ELR (cell line): ENCODE data around the gene ZNF444.
A peak's percentile ranks its signal among the peaks of the same experiment; 100 is the strongest.
"Not testable (repeated sequence)": the region's sequence is repeated elsewhere in the genome, so short reads cannot be mapped to it uniquely, and the experiment has no call there.

ENCODE experiments used
- DNase-seq: peaks from one replicate; pipeline ENCODE4 v3.0.0-alpha.2; 2015; ENCODE audit warnings: low read depth

The ZNF444 gene

GRCh38 chr19:56147307-56147706, 6.2 kb downstream of the ZNF444 start:
- no peak for DNase-seq

- DNase-seq: no peak
Measured at GRCh38 chr19:56148096-56148495, 7.0 kb downstream of the ZNF444 start.

- DNase-seq: not testable (repeated sequence)
Measured at GRCh38 chr19:56148955-56149655, 8.0 kb downstream of the ZNF444 start.

- no peak for DNase-seq
Measured at GRCh38 chr19:56149656-56150038, 8.6 kb downstream of the ZNF444 start.

- DNase-seq: no peak
Measured at GRCh38 chr19:56150358-56150757, 9.3 kb downstream of the ZNF444 start.

GRCh38 chr19:56152644-56153043, 11.6 kb downstream of the ZNF444 start:
- DNase-seq: no peak

- no peak for DNase-seq
Measured at GRCh38 chr19:56153507-56153906, 12.4 kb downstream of the ZNF444 start.

- no peak for DNase-seq
Measured at GRCh38 chr19:56155124-56155687, 14.1 kb downstream of the ZNF444 start.

GRCh38 chr19:56156768-56157167, 15.7 kb downstream of the ZNF444 start:
- no peak for DNase-seq

- no peak for DNase-seq
Measured at GRCh38 chr19:56158170-56158757, 17.2 kb downstream of the ZNF444 start.

GRCh38 chr19:56159009-56159559, 18.0 kb downstream of the ZNF444 start:
- DNase-seq: no peak

GRCh38 chr19:56159622-56160271, 18.7 kb downstream of the ZNF444 start:
- DNase-seq: no peak

- DNase-seq: no peak
Measured at GRCh38 chr19:56161534-56161933, 20.4 kb downstream of the ZNF444 start.

GRCh38 chr19:56162258-56162657, 21.2 kb downstream of the ZNF444 start:
- DNase-seq: peak; percentile 54

GRCh38 chr19:56163097-56163496, 22.0 kb downstream of the ZNF444 start:
- no peak for DNase-seq

GRCh38 chr19:56167064-56167578, 26.0 kb downstream of the ZNF444 start:
- DNase-seq: peak; percentile 12

GRCh38 chr19:56170261-56170660, 29.2 kb downstream of the ZNF444 start:
- peak; percentile 76 for DNase-seq

GRCh38 chr19:56174086-56174485, 33.0 kb downstream of the ZNF444 start:
- DNase-seq: no peak

GRCh38 chr19:56174550-56174949, 33.5 kb downstream of the ZNF444 start:
- DNase-seq: no peak

- not testable (repeated sequence) for DNase-seq
Measured at GRCh38 chr19:56175861-56176307, 34.8 kb downstream of the ZNF444 start, which contains the start of gene GALP. GALP (plus strand) TSS chr19:56176008; CDS start chr19:56177109, 1,101 bp downstream.

- DNase-seq: not testable (repeated sequence)
Measured at GRCh38 chr19:56176310-56176709, 35.2 kb downstream of the ZNF444 start.

GRCh38 chr19:56176881-56177280, 35.8 kb downstream of the ZNF444 start:
- no peak for DNase-seq
